Keratinocyte (primary cell): ENCODE results near the gene RNPEPL1. TPM values are rescaled to one million over a fixed set of nuclear protein-coding genes. Genes with fewer than 3 reads are reported as not detected.
"Not testable (repeated sequence)": the region's sequence is repeated elsewhere in the genome, so short reads cannot be mapped to it uniquely, and the experiment has no call there.

Experiments used
- DNase-seq: peaks from one replicate; pipeline ENCODE4 v3.0.0-alpha.2; 2011; ENCODE audit warnings: low read depth, missing footprints, low spot score
- FAIRE-seq: peaks from 2 replicates; lab custom pipeline; 2011; peaks lifted over from hg19 to GRCh38; lab: Jason Lieb, UNC
- H2AFZ ChIP-seq: 2 replicates; pipeline ENCODE4 v1.6.0; 2012; ENCODE audit warnings: low read length, control low read depth, inconsistent platforms; ENCODE audit not compliant: control insufficient read depth
- H3K27ac ChIP-seq: 2 replicates; pipeline ENCODE4 v1.5.1; 2011; ENCODE audit warnings: low read length; ENCODE audit not compliant: control insufficient read depth, insufficient read depth
- H3K27me3 ChIP-seq: 3 replicates; pipeline ENCODE4 v1.6.0; 2011; ENCODE audit warnings: low read length; ENCODE audit not compliant: control insufficient read depth, insufficient read depth; ENCODE audit errors: extremely low read depth
- H3K36me3 ChIP-seq, 2 experiments: 2 replicates in 1 of 2; 3 replicates in 1 of 2; pipeline ENCODE4 v1.5.1; 2011; ENCODE audit warnings: low read length in 2 of 2, mild to moderate bottlenecking in 1 of 2; ENCODE audit not compliant: control insufficient read depth in 2 of 2, insufficient read depth in 2 of 2; ENCODE audit errors: extremely low read depth in 1 of 2
- H3K4me1 ChIP-seq: 3 replicates; pipeline ENCODE4 v1.5.1; 2011; ENCODE audit warnings: low read length; ENCODE audit not compliant: control insufficient read depth, insufficient read depth; ENCODE audit errors: extremely low read depth
- H3K4me2 ChIP-seq: 3 replicates; pipeline ENCODE4 v1.6.0; 2011; ENCODE audit warnings: low read depth, low read length; ENCODE audit not compliant: control insufficient read depth, insufficient read depth; ENCODE audit errors: extremely low read depth
- H3K4me3 ChIP-seq, 3 experiments: fragments of 200-600 bp in 1 of 3; sonication (generic) in 1 of 3; 2 replicates in 2 of 3; 3 replicates in 1 of 3; pipeline ENCODE4 v1.5.1; 2011 to 2016; ENCODE audit warnings: low read length in 3 of 3, mild to moderate bottlenecking in 3 of 3, control low read depth in 2 of 3, inconsistent platforms in 1 of 3, low read depth in 1 of 3, mixed read lengths in 1 of 3, mixed run types in 1 of 3, moderate library complexity in 1 of 3; ENCODE audit not compliant: control insufficient read depth in 2 of 3, insufficient read depth in 2 of 3; ENCODE audit errors: extremely low read depth in 1 of 3
- H3K79me2 ChIP-seq: 2 replicates; pipeline ENCODE4 v1.6.0; 2012; ENCODE audit warnings: low read length; ENCODE audit not compliant: control insufficient read depth, insufficient read depth
- H3K9ac ChIP-seq: 3 replicates; pipeline ENCODE4 v1.6.0; 2011; ENCODE audit warnings: low read length; ENCODE audit not compliant: control insufficient read depth, insufficient read depth; ENCODE audit errors: extremely low read depth
- H3K9me1 ChIP-seq: 3 replicates; pipeline ENCODE4 v1.6.0; 2011; ENCODE audit warnings: low read length; ENCODE audit not compliant: control insufficient read depth, insufficient read depth; ENCODE audit errors: extremely low read depth
- H3K9me3 ChIP-seq: 2 replicates; pipeline ENCODE4 v1.5.1; 2012; ENCODE audit warnings: low read depth, low read length; ENCODE audit not compliant: control insufficient read depth
- H4K20me1 ChIP-seq: 3 replicates; pipeline ENCODE4 v1.6.0; 2011; ENCODE audit warnings: low read length; ENCODE audit not compliant: control insufficient read depth, insufficient read depth; ENCODE audit errors: extremely low read depth
- EZH2 ChIP-seq: IDR thresholded peaks from one replicate; pipeline ENCODE4 v1.6.1; 2012; ENCODE audit warnings: inconsistent platforms, mild to moderate bottlenecking, low read length, moderate library complexity
- dilution Hi-C: fragments of 300-500 bp; cut with MboI; formaldehyde crosslinking; loops from one replicate; pipeline ENCODE4 v1.7.0; 2020; ENCODE audit warnings: low sequenced_read_pairs; ENCODE audit not compliant: extremely low pct_ligation_motif_present
- polyA plus RNA-seq, 5 experiments: library from polyadenylated mRNA; depleted of rRNA in 3 of 5; stranded (reverse) in 3 of 5; stranded (forward) in 1 of 5; unstranded in 1 of 5; fragments of >200 nt; gene quantifications; 1 replicate in 1 of 5; 2 replicates in 3 of 5; 3 replicates in 1 of 5; pipeline versions ENCODE4 v1.2.1 to v1.2.3, GENCODE V29; 2011 to 2012; ENCODE audit warnings: missing spikeins in 2 of 5, low read depth in 1 of 5, low replicate concordance in 1 of 5
- TF ChIP-seq, protein P1 (sequence below), 3 experiments: IDR thresholded peaks in 1 of 3; conservative IDR thresholded peaks in 1 of 3; optimal IDR thresholded peaks in 1 of 3; 2 replicates in 2 of 3; 3 replicates in 1 of 3; pipeline versions ENCODE3 to v1.5.1; 2011; ENCODE audit warnings: low read length in 3 of 3, mild to moderate bottlenecking in 3 of 3, moderate library complexity in 2 of 3, control low read depth in 1 of 3, inconsistent platforms in 1 of 3; ENCODE audit not compliant: insufficient read depth in 2 of 3; ENCODE audit errors: extremely low read depth in 1 of 3

The RNPEPL1 gene
- polyA plus RNA-seq, 1 donor (not counting 4 experiments of a cell fraction or from before 2014, with no cell fraction given), result 3.7 TPM

DNA sequence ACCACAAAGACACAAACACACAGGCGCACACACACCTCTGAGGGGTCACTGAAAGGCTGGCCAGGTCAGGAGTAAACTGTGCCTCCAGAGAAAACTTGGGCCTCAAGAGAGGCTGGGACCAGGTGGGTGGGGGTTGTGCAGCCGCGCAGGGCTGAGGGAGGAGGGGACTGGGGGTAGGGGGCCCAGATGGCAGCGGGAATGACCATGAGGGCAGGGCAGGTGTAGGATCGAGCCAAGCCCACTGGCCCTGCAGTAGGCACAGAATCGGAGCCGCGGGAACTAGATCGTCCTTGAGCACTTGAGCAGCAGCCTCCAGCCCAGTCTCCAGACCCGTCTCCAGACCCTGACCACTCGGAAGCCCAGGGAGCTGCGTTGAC, 47.3 kb upstream of the RNPEPL1 start:
- dilution Hi-C loops, result no loop called here
- peaks cover 11% of the 10 kb centered on the region for H3K9me3 ChIP-seq
- H3K9ac ChIP-seq, result no peak overlapping the region
- no peak for FAIRE-seq
- H3K9me1 ChIP-seq, result no peaks in the 10 kb centered on the region
- H3K4me2 ChIP-seq, result no peak overlapping the region
- peaks cover 14% of the 10 kb centered on the region for H3K27me3 ChIP-seq
- peaks cover 0 to 2% of the 10 kb centered on the region in 2 experiments for H3K36me3 ChIP-seq
- peaks cover 7% of the 10 kb centered on the region for H3K4me1 ChIP-seq
- no peak for DNase-seq
- no peaks in the 10 kb centered on the region for H4K20me1 ChIP-seq
- no peak overlapping the region for H3K27ac ChIP-seq
- H3K79me2 ChIP-seq, result no peaks in the 10 kb centered on the region
- no peak overlapping the region for H2AFZ ChIP-seq
- no peak overlapping the region for H3K4me3 ChIP-seq
- TF ChIP-seq, protein P1, sequence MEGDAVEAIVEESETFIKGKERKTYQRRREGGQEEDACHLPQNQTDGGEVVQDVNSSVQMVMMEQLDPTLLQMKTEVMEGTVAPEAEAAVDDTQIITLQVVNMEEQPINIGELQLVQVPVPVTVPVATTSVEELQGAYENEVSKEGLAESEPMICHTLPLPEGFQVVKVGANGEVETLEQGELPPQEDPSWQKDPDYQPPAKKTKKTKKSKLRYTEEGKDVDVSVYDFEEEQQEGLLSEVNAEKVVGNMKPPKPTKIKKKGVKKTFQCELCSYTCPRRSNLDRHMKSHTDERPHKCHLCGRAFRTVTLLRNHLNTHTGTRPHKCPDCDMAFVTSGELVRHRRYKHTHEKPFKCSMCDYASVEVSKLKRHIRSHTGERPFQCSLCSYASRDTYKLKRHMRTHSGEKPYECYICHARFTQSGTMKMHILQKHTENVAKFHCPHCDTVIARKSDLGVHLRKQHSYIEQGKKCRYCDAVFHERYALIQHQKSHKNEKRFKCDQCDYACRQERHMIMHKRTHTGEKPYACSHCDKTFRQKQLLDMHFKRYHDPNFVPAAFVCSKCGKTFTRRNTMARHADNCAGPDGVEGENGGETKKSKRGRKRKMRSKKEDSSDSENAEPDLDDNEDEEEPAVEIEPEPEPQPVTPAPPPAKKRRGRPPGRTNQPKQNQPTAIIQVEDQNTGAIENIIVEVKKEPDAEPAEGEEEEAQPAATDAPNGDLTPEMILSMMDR (optimal IDR thresholded peaks at IDR 0.05 in 1 of 3, IDR thresholded peaks at IDR 0.05 in 1 of 3, conservative IDR thresholded peaks at IDR 0.05 in 1 of 3; ENCODE audit: extremely low read depth in 1 of 3, insufficient read depth in 2 of 3, low read length in 3 of 3), result no peak
- TF ChIP-seq EZH2, result no peak

DNA sequence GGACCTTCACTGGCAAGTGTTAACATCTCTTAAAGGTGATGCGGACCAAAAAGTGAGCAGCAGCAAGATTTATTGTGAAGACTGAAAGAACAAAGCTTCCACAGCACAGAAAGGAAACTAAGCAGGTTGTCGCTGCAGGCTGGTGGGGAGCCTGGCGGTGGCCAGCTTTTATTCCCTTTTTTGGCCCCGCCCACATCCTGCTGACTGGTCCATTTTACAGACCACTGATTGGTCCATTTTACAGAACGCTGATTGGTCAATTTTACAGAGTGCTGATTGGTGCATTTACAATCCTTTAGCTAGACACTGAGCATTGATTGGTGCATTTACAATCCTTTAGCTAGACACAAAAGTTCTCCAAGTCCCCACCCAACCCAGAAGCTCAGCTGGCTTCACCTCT, 46.4 kb upstream of the RNPEPL1 start:
- FAIRE-seq, DNase-seq, H3K4me1 ChIP-seq, H2AFZ ChIP-seq, H3K4me3 ChIP-seq, H3K79me2 ChIP-seq, H3K27ac ChIP-seq, dilution Hi-C loops, H3K4me2 ChIP-seq, H4K20me1 ChIP-seq, H3K9me1 ChIP-seq, H3K36me3 ChIP-seq, H3K9ac ChIP-seq: not testable (repeated sequence)
- Histone ChIP-seq H3K9me3 (peaks cover 11% of the 10 kb centered on the region), H3K27me3 (peaks cover 14% of the 10 kb centered on the region)

GRCh38 chr2:240522406-240522805, 45.9 kb upstream of the RNPEPL1 start:
- no peak overlapping the region for H3K27ac ChIP-seq
- no peak overlapping the region for H3K4me3 ChIP-seq
- peaks cover 7% of the 10 kb centered on the region for H3K4me1 ChIP-seq
- no peak overlapping the region for H3K4me2 ChIP-seq
- dilution Hi-C loops, result no loop called here
- peaks cover 11% of the 10 kb centered on the region for H3K9me3 ChIP-seq
- H3K79me2 ChIP-seq, result no peaks in the 10 kb centered on the region
- peaks cover 14% of the 10 kb centered on the region for H3K27me3 ChIP-seq
- TF ChIP-seq, protein P1 (optimal IDR thresholded peaks at IDR 0.05 in 1 of 3, IDR thresholded peaks at IDR 0.05 in 1 of 3, conservative IDR thresholded peaks at IDR 0.05 in 1 of 3; ENCODE audit: extremely low read depth in 1 of 3, insufficient read depth in 2 of 3, low read length in 3 of 3), result no peak
- no peak for TF ChIP-seq EZH2
- H3K9ac ChIP-seq, result no peak overlapping the region
- FAIRE-seq (no peak), DNase-seq (no peak)
- no peaks in the 10 kb centered on the region for H4K20me1 ChIP-seq
- H3K9me1 ChIP-seq, result no peaks in the 10 kb centered on the region
- H3K36me3 ChIP-seq, result peaks cover 0 to 2% of the 10 kb centered on the region in 2 experiments
- no peak overlapping the region for H2AFZ ChIP-seq
